ENCODE results near the gene SRSF3.
"Not testable (repeated sequence)": the region's sequence is repeated elsewhere in the genome, so short reads cannot be mapped to it uniquely, and the experiment has no call there.

Gene SRSF3

GRCh38 chr6:36605560-36606391 is 11.6 kb downstream of the SRSF3 start:
- no peak for DNase-seq

GRCh38 chr6:36607305-36607682 is 13.1 kb downstream of the SRSF3 start:
- not testable (repeated sequence) for DNase-seq

- DNase-seq = no peak
These were observed 13.7 kb downstream of the SRSF3 start for GRCh38 chr6:36607683-36608386.

DNA sequence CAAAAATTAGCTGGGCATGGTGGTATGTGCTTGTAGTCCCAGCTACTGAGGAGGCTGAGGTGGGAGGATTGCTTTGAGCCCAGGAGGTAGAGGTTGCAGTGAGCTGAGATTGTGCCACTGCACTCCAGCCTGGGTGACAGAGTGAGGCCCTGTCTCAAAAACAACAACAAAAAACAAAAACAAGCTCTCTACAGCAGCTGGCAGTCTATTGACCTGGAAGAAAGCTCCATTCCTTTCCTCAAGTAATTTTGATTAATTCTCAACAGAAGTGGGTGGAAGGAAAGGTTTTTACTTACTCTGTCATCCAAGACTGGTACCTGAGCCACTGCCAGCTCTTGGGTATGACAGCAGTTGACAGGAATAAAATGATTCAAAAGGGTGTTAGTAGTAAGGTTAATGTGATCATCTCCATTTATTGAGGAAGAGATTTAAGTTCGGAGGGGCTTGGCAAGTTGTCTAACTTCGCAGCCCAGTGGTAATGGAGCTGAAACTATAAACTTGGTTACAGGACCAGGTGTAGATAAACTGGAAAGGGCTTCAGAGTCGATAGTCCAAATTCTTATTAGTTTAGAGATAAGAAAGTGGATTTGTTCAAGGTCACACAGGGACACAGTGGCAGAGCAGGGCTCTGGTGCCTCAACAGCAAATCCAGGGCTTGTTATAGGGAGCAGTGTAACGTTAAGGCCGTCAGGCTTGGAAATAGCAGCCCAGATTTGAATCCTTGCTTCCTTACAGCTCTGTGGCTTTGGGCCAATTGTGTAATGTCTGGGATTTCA is 14.8 kb downstream of the SRSF3 start:
- DNase-seq = no peak

- no peak for DNase-seq
These were observed 15.4 kb downstream of the SRSF3 start for GRCh38 chr6:36609582-36609981.

- no peak for DNase-seq
These were observed 16.1 kb downstream of the SRSF3 start for GRCh38 chr6:36610041-36610955.

- no peak for DNase-seq
These were observed 16.8 kb downstream of the SRSF3 start for GRCh38 chr6:36610956-36611336.

DNA sequence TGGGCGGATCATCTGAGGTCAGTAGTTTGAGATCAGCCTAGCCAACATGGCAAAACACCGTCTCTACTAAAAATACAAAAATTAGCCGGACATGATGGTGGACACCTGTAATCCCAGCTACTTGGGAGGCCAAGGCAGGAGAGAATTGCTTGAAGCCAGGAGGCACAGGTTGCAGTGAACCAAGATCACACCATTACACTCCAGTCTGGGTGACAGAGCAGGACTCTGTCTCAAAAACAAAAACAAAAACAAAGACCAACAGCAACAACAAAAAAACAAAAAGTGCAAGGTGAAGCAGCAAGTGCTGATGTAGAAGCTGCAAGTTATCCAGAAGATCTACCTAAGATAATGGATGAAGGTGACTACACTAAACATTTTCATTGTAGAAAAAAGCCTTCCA is 17.5 kb downstream of the SRSF3 start:
- not testable (repeated sequence) for DNase-seq

DNA sequence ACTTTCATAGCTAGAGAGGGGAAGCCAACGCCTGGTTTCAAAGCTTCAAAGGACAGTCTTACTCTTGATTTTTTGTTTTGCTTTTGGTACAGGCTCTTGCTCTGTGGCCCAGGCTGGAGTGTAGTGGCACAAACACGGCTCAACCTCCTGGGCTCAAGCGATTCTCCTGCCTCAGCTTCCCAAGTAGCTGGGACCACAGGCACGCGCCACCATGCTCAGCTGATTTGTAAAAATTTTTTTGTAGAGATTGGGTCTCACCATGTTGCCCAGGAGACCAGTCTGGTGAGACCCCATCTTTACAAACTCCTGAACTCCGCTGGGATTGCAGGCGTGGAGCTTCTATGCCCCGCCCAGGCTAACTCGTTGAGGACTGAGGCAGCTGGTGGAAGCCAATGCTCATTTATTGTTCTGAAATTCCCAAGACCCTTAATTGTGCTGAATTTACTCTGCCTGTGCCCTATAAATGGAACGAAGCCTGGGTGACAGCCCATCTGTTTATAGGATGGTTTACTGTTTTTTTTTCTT is 18.0 kb downstream of the SRSF3 start:
- no peak for DNase-seq

GRCh38 chr6:36613200-36613995 is 19.2 kb downstream of the SRSF3 start:
- no peak for DNase-seq

- no peak for DNase-seq
These were observed 21.0 kb downstream of the SRSF3 start for GRCh38 chr6:36615018-36615761.

DNA sequence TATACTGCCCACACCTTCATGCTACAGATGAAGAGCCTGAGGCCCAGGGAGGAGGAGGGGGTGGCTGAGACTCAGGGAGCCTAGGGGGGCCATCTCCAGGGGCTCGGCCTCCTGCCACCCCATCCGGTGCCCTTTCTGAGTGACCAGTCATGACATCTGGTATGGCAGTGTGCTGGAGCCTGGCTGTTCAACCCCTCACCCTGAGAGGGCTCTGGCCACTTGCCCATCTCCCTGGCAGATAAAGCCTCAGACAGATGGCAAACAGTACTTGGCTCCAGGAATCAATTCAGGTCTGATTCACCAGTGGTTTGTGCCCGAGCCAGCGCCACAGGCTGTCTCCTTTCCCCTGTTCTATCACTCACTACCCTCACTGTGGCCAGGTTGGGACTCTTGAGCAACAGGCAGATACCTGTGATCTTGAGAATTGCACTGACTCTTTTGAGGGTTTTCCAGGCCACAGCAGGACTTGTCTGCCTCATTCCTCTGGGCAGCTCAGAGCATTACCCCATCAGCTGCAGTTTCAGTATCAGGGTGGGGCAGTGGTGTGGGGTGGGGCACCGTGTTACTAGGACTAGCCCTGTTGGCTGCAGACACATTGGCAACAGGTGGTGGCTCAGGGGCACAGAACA is 22.8 kb downstream of the SRSF3 start:
- DNase-seq = no peak

DNA sequence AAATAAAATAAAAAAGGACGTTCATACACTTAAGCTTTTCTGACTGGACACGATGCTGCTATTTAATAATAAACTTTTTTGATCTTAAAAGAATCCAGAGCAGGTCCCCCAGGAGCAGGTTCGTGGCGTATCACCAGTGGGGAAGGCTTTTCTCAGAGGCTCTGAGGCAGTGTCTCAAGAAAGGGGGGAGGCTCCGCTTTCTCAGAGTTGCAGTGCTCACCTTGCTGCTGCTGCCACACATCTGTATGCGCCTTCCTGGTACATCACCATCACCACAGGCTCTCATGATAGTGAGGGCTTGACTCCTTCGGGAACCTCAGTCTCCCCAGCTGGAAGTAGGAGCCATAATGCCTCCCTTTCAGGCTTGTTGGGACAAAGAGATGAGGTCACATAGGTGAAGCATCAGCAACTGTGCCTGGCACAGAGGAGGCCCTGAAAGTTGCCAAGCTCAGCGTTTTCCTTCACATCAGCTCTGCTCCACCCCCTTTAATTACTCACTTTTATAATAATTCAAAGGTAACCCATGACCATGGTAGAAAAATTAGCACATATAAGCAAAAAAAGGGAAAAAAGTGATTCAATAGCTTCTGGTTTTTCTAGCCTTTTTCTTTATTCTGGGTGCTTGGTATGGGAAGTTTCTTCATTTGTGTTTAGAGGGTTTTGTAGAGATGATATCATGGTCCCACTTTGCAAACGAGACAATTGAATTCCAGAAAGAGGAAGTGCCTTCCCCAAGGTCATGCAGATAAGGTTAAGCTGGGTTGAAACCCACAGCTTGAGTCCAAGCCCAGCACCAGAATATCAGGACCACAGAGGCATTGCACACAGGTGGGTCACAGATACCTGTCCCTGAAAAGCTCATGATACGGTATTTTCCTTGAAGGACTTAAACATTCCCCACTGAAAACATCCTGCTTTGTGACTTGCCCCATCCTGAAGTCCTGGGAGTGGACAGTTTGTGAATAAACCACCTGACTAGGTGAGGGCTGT is 24.5 kb downstream of the SRSF3 start:
- no peak for DNase-seq

GRCh38 chr6:36621371-36621855 is 27.3 kb downstream of the SRSF3 start:
- no peak for DNase-seq

DNA sequence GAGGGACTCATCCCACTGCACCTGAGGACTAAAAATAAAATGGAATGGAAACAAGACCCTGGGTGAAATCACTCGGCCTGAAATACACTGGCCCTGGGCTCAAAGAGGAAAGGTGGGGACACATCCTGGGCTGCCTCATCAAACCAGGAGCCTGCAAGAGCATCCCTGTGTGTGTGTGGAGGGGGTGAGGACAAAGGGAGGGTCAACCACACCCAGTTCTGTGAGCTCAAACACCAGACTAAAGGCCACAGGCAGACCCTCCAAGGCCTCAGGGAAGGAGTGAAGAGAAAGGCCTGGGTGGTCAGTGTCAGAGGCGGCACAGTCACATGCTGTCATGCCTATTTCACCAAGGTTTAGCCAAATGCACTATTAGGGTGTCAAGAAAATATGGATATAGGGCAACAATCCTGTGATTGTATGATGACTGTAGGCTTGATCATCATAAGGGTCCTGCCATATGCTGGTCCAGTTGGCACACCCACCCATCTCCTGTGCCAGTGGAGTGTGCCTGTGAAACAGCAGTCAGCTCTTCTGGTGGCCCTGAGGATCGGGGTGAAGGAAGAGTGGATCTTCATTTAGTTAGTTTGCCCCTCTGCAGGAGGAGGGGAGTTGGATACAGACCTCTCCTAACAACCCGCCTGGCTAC is 28.9 kb downstream of the SRSF3 start:
- no peak for DNase-seq

- DNase-seq = peak; percentile 35
These were observed 29.6 kb downstream of the SRSF3 start for GRCh38 chr6:36623547-36624459.
